MCF 10A (cell line): ENCODE measurements around the gene RERE. TPM values are rescaled to one million over a fixed set of nuclear protein-coding genes. Genes with fewer than 3 reads are reported as not detected.

Experiments
- BruUV-seq: library from RNA; stranded (reverse); fragments of 400-500 nt; replicated peaks from 2 replicates; lab custom pipeline; 2021; lab: Mats Ljungman, UMichigan
- CTCF ChIA-PET: fragments of 300-600 bp; sonication (Branson Sonifier 250); formaldehyde crosslinking; extraction: SDS; loops from one replicate; lab custom pipeline; 2021; ENCODE audit warnings: antibody characterized with exemption, inconsistent platforms; lab: Yijun Ruan, JAX
- POLR2A ChIA-PET: fragments of 300-600, 350-650 bp; sonication (Branson Sonifier 250); formaldehyde crosslinking; extraction: SDS; loops from one replicate; lab custom pipeline; 2020; ENCODE audit warnings: antibody characterized with exemption, inconsistent platforms; lab: Yijun Ruan, JAX
- DNase-seq: peaks from one replicate; pipeline ENCODE4 v3.0.0-alpha.2; 2018; ENCODE audit not compliant: unreplicated experiment
- H3K27ac Mint-ChIP-seq: one replicate; pipeline ENCODE4 v1.8.0; 2022; ENCODE audit warnings: mild to moderate bottlenecking, low read depth, mixed read lengths; ENCODE audit not compliant: unreplicated experiment
- H3K27me3 Mint-ChIP-seq: one replicate; pipeline ENCODE4 v1.8.0; 2022; ENCODE audit warnings: mixed read lengths; ENCODE audit not compliant: insufficient read depth, unreplicated experiment
- H3K36me3 Mint-ChIP-seq: one replicate; pipeline ENCODE4 v1.8.0; 2022; ENCODE audit warnings: mild to moderate bottlenecking, moderate library complexity, mixed read lengths; ENCODE audit not compliant: insufficient read depth, unreplicated experiment
- H3K4me1 Mint-ChIP-seq: one replicate; pipeline ENCODE4 v1.8.0; 2022; ENCODE audit warnings: mixed read lengths; ENCODE audit not compliant: insufficient read depth, unreplicated experiment
- H3K4me3 Mint-ChIP-seq: one replicate; pipeline ENCODE4 v1.8.0; 2022; ENCODE audit warnings: mild to moderate bottlenecking, moderate library complexity, mixed read lengths; ENCODE audit not compliant: unreplicated experiment
- H3K9me3 Mint-ChIP-seq: one replicate; pipeline ENCODE4 v1.8.0; 2022; ENCODE audit warnings: mixed read lengths; ENCODE audit not compliant: unreplicated experiment
- CTCF ChIP-seq: fragments of 200-600 bp; IDR thresholded peaks from one replicate; pipeline ENCODE4 v1.8.0; 2022; ENCODE audit warnings: antibody characterized with exemption, mild to moderate bottlenecking; ENCODE audit not compliant: unreplicated experiment
- intact Hi-C: fragments of 100-400 bp; cut with micrococcal nuclease; formaldehyde crosslinking; loops from 2 replicates; pipeline ENCODE4 v1.14.1; 2022
- total RNA-seq: library from RNA; stranded (reverse); gene quantifications from 2 replicates; pipeline ENCODE4 v1.2.3, GENCODE V29; 2022

Gene RERE
- total RNA-seq, 1 experiment from 2014 or later: 48.4 TPM

- H3K4me1 Mint-ChIP-seq: no peaks in the 10 kb centered on the region
- CTCF ChIA-PET: no interaction called here
- no peaks in the 10 kb centered on the region for H3K36me3 Mint-ChIP-seq
- POLR2A ChIA-PET: no interaction called here
- no peak for TF ChIP-seq CTCF
- BruUV-seq: no TSS peak
- intact Hi-C loops: no loop called here
- peaks cover 8% of the 10 kb centered on the region for H3K9me3 Mint-ChIP-seq
- H3K27ac Mint-ChIP-seq: no peak overlapping the region
- DNase-seq: no peak
- no peak overlapping the region for H3K4me3 Mint-ChIP-seq
- H3K27me3 Mint-ChIP-seq: no peaks in the 10 kb centered on the region
Observed at GRCh38 chr1:8321612-8322011, 495.8 kb downstream of the RERE start.

- DNase-seq: no peak
- Mint-ChIP-seq H3K9me3 (peaks cover 8% of the 10 kb centered on the region), H3K27me3 (no peaks in the 10 kb centered on the region), H3K36me3 (no peaks in the 10 kb centered on the region), H3K4me1 (peaks cover 15% of the 10 kb centered on the region), H3K27ac (no peak overlapping the region), H3K4me3 (peak overlapping the region; percentile 39)
- ChIA-PET CTCF (interaction anchor here (0.6 to 1.4 kb wide), 3 partner anchors 25 to 343 kb away, joined by 3 to 5 read pairs (median 3); no protein-coding TSS in a partner anchor), POLR2A (interaction anchor here (1.0 kb wide), 1 partner anchor 298 kb away, joined by 3 read pairs; no protein-coding TSS in a partner anchor)
- TF ChIP-seq CTCF: no peak
- BruUV-seq: no TSS peak
- intact Hi-C loops: no loop called here
Observed at GRCh38 chr1:8318436-8318835, 499.0 kb downstream of the RERE start.

DNA sequence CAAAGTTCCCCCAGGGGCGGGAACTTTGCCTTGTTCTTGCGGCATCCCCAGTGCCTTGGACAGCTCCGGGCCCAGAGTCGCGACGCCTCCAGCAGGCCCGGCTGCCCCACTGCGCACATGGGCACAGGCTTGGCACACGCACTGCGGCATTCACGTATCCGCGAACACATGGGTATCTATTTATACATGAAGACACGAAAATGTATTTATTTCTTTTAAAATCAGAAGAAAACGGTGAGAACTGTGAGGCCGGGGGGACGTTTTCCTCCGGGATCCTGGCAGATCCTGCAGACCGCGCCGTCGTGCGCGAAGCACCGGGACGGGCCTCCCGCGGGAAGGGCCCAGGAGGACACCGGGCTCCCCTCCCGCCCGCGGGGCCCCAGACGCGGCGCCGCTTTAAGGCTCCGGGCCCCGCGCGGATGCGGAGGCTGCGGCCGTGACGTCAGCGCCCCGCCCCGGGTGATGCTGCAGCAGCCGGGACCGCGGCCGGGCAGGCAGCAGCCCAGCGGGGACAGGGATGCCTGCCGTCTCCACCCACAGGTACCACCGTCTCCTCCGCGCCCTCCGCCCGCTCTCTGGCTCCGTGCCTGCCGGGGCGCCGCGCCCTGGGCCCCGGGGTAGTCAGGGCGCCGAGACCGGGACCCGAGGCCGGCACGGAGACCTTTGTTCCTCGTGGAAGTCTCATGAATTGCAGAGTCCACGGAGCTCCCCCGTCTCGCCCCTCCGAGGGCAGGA, 499.6 kb downstream of the RERE start, which contains the start of gene SLC45A1:
TSS of gene SLC45A1 (plus strand) at position 468 of the 735 bp plus-strand sequence. CDS start 6,216 bp downstream, outside the sequence.
- Mint-ChIP-seq H3K27me3 (no peaks in the 10 kb centered on the region), H3K36me3 (no peaks in the 10 kb centered on the region), H3K9me3 (peaks cover 8% of the 10 kb centered on the region), H3K27ac (no peak within 1 kb of the TSS), H3K4me3 (peak within 1 kb of the TSS; percentile 57), H3K4me1 (peaks cover 15% of the 10 kb centered on the region)
- intact Hi-C loops: no loop called here
- BruUV-seq: no TSS peak
- DNase-seq: peak; percentile 40
- TF ChIP-seq CTCF: no peak
- CTCF ChIA-PET: interaction anchor here (0.9 to 4.0 kb wide), 3 partner anchors 26 to 342 kb away, joined by 3 to 49 read pairs (median 5); no protein-coding TSS in a partner anchor
- POLR2A ChIA-PET: interaction anchor here (1.0 kb wide), 1 partner anchor 298 kb away, joined by 3 read pairs; no protein-coding TSS in a partner anchor
